Suprapubic skin (tissue), 3 donors: ENCODE data around the gene TIGD4.

Source experiments
- CTCF ChIP-seq, 2 donors: fragments of 200-600 bp in 1 of 2; fragments of 450-650 bp in 1 of 2; sonication (generic) in 1 of 2; IDR thresholded peaks; one replicate each; pipeline ENCODE4 v1.5.1; 2016 to 2019; ENCODE audit warnings: antibody characterized with exemption in 2 of 2, mild to moderate bottlenecking in 1 of 2, moderate library complexity in 1 of 2
- POLR2A ChIP-seq, 2 donors: fragments of 450-650 bp; IDR thresholded peaks; one replicate each; pipeline ENCODE4 v1.6.1; 2017; ENCODE audit warnings: antibody characterized with exemption in 2 of 2, mild to moderate bottlenecking in 2 of 2, moderate library complexity in 2 of 2

DNA sequence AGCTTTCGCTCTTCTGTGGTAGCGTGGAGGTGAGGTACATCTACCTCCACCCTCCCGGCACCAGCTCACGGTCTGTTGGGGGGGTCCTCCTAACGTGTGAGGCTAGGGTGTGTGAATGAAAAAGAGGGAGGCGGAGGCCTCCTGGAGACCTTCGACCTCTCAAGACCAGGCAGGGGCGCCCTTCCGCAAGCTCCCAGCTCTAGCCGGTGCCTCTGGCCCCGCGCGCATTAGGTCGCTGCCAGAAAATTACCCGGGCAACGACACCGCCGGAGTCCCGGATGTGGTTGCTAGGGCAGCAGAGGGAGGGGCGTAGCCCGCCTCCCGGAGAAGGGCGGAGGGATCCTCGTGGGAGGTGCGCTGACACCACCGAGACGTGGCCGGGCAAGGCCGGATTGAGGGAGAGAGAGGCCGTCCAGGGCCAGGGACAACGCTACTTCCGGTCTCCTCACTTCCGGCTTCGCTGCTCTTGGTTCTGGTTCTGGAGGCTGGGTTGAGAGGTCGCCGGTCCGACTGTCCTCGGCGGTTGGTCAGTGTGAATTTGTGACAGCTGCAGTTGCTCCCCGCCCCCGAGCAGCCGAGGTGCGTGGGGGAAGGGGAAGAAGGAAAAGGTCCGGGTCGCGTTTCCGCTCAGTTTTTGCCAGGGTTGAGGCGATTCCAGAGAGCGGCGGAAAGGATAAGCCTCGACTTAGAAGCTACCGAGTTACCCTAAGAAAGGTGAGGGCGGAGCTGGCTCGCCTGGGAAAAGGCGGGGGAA lies at the start of gene TIGD4, which contains the start of gene ARFIP1:
- TF ChIP-seq CTCF (IDR thresholded peaks at IDR 0.05) (peak in 1 of 2 donors; percentile 15), POLR2A (IDR thresholded peaks at IDR 0.05) (peak in 1 of 2 donors; percentile 49)
